GM19328 (cell line): ENCODE data around the gene S100B.
"Not testable (repeated sequence)": the region's sequence is repeated elsewhere in the genome, so short reads cannot be mapped to it uniquely, and the experiment has no call there.

Experiments used
- ATAC-seq: cut with Tn5 transposase; IDR thresholded peaks from one replicate; pipeline ENCODE4 v1.9.1; 2021; ENCODE audit warnings: mild to moderate bottlenecking, moderate library complexity; ENCODE audit not compliant: unreplicated experiment

S100B gene

GRCh38 chr21:46604329-46604974 lies 430 bp downstream of the S100B start:
- ATAC-seq = no peak

GRCh38 chr21:46603228-46603627 lies 1.7 kb downstream of the S100B start:
- ATAC-seq = no peak

- ATAC-seq = no peak
Observed at GRCh38 chr21:46600978-46601377, 3.9 kb downstream of the S100B start.

GRCh38 chr21:46600305-46600704 lies 4.6 kb downstream of the S100B start:
- ATAC-seq = no peak

- ATAC-seq = no peak
Observed at GRCh38 chr21:46598581-46599572, 6.0 kb downstream of the S100B start.

- no peak for ATAC-seq
Observed at GRCh38 chr21:46597896-46598343, 7.0 kb downstream of the S100B start.

GRCh38 chr21:46597031-46597430 lies 7.9 kb downstream of the S100B start:
- no peak for ATAC-seq

GRCh38 chr21:46596201-46596600 lies 8.7 kb downstream of the S100B start:
- ATAC-seq = no peak

- ATAC-seq = no peak
Observed at GRCh38 chr21:46594276-46594675, 10.6 kb downstream of the S100B start.

GRCh38 chr21:46585191-46585953 lies 19.5 kb downstream of the S100B start:
- ATAC-seq = no peak

GRCh38 chr21:46581780-46582307 lies 23.0 kb downstream of the S100B start:
- ATAC-seq = no peak

- ATAC-seq = not testable (repeated sequence)
Observed at GRCh38 chr21:46579394-46579793, 25.5 kb downstream of the S100B start.

GRCh38 chr21:46577786-46578185 lies 27.1 kb downstream of the S100B start:
- ATAC-seq = not testable (repeated sequence)

GRCh38 chr21:46572850-46573249 lies 32.0 kb downstream of the S100B start:
- no peak for ATAC-seq

- ATAC-seq = no peak
Observed at GRCh38 chr21:46570631-46571030, 34.3 kb downstream of the S100B start.

GRCh38 chr21:46570119-46570518 lies 34.8 kb downstream of the S100B start:
- no peak for ATAC-seq

GRCh38 chr21:46569081-46569480 lies 35.8 kb downstream of the S100B start:
- no peak for ATAC-seq

GRCh38 chr21:46568562-46568961 lies 36.3 kb downstream of the S100B start:
- no peak for ATAC-seq

GRCh38 chr21:46567348-46567747 lies 37.5 kb downstream of the S100B start:
- ATAC-seq = no peak

- no peak for ATAC-seq
Observed at GRCh38 chr21:46564391-46564790, 40.5 kb downstream of the S100B start.
